Erythroblast (primary cell): Measurements from ENCODE around the gene SUPT20HL1.

Experiments used
- GATA1 ChIP-seq: IDR thresholded peaks from 2 replicates; pipeline ENCODE4 v1.6.1; 2011; ENCODE audit warnings: low read depth, mild to moderate bottlenecking, control low read depth, low read length, moderate library complexity
- POLR2A ChIP-seq: IDR thresholded peaks from 2 replicates; pipeline ENCODE4 v1.6.1; 2011; ENCODE audit warnings: mild to moderate bottlenecking, low read length

- TF ChIP-seq POLR2A (no peak), GATA1 (no peak)
Observed at GRCh38 chrX:24340501-24340900, 19.9 kb upstream of the SUPT20HL1 start.
